IPS-18c (cell line): ENCODE data around the gene SLC25A42.
A peak's percentile ranks its signal among the peaks of the same experiment; 100 is the strongest.
"Not testable (repeated sequence)": the region's sequence is repeated elsewhere in the genome, so short reads cannot be mapped to it uniquely, and the experiment has no call there.

Experiments
- H3K4me3 ChIP-seq: 2 replicates; pipeline ENCODE4 v1.7.0; 2013; ENCODE audit warnings: low read depth, mild to moderate bottlenecking, low read length, moderate library complexity; ENCODE audit not compliant: insufficient read depth
- H3K9me3 ChIP-seq: one replicate; pipeline ENCODE4 v1.6.1; 2013; ENCODE audit warnings: mild to moderate bottlenecking, low read length, moderate library complexity; ENCODE audit not compliant: control insufficient read depth, insufficient read depth

SLC25A42 gene

DNA sequence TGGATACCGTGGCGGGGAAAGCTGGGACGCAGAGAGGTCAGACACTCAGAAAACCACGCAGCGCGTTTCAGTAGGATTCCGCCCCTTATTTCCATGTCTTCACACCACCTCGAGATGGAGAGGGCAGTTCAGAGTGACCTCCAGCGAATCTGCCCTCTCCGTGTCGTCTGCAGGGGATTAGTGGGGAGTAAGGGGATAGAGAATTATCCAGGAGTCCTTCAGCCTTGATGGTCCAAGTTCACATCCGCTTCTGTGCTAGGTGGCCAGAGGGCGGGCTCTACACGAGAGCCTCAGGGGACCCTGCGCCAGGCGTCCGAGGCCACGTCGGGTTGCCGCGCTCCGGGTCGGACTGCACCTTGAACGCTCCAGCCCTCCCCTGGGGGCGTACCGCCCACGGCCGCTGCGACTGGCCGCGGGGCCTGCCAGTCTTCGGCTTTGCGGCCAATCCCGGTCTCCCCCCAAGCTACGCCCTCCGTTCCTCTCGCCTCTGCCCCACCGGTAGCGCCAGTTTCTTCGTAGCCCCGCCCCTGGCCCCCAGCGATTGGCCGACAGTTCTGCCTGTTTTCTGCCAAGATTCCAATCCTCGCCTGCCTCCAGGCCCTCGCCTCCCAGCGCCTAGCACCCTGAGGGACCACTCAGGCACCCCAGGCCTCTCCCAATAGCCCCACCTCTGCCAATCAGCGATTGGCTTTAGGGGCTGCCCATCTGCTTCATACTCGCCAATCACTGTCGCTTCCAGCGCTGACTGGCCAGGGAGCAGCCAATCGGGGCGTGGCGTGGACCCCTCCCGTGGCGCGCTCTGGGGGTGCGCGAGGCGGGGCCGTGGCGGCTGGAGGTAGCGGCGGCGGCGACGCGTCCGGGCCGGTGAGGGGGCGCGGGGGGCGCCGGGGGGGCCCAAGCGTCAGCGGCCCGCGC is at the start of gene SLC25A42:
SLC25A42 (plus strand) TSS at position 812 of the 915 bp plus-strand sequence. CDS start 32,131 bp downstream, outside the sequence.
- Histone ChIP-seq H3K9me3 (no peaks in the 10 kb centered on the region), H3K4me3 (peak within 1 kb of the TSS; percentile 63)

DNA sequence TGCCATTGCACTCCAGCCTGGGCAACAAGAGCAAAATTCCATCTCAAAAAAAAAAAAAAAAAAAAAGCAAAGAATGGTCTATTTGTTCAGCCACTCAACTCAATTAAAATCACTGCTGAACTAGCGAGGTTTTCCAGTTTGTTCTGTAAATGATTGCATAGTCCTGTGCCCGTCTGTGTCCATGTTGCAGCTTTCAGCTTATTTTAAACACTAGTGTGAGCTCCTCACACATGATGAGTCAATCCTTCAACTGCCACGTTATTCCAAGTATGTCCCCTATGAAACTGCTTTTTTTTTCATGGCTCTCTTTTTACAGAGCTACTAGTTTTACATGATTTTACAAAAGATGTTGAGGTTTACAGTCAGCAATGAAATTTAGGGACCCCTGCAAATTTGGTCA is 42.7 kb upstream of the SLC25A42 start:
- H3K4me3 ChIP-seq, result no peak overlapping the region
- no peaks in the 10 kb centered on the region for H3K9me3 ChIP-seq

DNA sequence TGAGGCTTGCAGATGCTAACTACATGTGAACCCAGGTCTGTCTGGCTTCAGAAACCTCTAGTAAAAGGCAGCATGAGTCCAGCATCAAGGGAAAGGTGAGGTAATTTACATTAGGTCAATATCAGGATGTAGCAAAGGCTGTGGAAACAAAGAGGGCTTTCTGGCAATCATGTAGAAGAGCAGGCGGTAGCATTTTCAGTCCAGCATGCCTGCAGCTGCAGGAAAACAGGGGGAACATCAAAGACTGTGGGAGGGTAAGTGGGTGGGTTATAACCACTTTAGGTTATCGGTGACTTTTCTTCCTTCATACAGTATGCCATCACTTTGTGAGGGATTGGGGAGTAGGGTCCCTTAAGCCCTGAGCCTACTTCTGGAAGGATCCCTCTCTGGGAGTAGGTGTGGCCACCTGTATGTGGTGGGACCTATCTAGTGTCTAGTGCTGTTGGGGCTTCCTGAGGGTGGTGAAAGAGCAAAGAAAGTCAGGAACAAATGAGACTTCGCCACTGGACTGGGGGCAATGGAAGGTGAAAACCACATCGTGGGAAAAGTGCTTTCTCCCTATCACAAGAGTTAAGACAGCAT is 41.3 kb upstream of the SLC25A42 start:
- Histone ChIP-seq H3K4me3 (no peak overlapping the region), H3K9me3 (no peaks in the 10 kb centered on the region)

GRCh38 chr19:19023376-19023775 is 40.4 kb upstream of the SLC25A42 start:
- H3K4me3 ChIP-seq, H3K9me3 ChIP-seq: not testable (repeated sequence)

DNA sequence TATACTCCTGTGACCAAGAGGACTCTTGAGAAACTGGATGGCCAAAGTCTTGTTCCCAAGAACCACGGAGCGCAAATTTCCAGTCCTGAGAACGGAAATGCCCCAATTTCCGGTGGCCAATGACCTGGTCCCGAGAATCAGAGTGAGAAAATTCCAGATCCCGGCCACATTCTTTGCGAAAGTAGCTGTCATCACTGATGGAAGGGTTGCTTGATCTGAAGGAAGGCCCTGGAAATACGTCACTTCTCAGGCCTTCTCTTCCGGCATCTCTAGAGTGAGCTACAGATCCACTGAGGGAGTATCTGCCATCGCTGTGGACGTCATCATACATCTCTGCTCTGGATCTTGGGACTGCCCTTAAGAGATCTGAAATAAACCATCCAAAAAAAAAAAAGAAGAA is 37.9 kb upstream of the SLC25A42 start:
- no peak overlapping the region for H3K4me3 ChIP-seq
- H3K9me3 ChIP-seq, result no peaks in the 10 kb centered on the region

DNA sequence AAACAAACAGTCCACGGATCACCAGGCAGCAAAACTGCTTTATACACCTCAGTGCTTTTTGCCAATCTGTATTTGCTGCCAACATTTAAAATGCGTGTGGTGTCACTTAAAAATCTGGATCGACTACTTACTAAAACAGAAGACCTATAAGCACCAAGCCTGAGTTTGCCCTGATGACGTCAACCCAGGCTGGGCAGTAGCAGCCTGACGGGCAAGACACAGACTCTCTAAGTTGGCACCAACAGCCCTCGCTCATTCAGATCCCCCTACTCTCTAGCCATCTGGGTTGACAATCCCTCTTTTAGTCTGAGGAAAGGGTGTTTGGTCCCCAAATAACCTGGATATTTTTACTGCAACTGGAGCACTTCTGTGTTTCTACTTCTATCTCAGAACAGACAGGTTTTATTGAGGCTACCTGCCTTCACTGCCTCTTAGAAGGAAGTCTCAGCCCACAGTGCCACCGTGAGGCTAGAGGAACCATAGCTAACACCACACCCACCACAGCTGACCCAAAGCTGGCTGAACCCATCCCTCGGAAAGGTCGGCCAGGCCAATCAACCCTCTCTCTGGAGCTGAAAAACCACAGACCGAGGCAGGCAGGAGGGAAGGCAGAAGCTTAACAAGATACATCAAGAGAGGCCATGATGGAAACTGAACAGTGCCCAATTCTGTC is 37.4 kb upstream of the SLC25A42 start:
- no peaks in the 10 kb centered on the region for H3K9me3 ChIP-seq
- H3K4me3 ChIP-seq, result no peak overlapping the region

GRCh38 chr19:19027228-19027627 is 36.6 kb upstream of the SLC25A42 start:
- no peaks in the 10 kb centered on the region for H3K9me3 ChIP-seq
- no peak overlapping the region for H3K4me3 ChIP-seq

GRCh38 chr19:19028526-19028925 is 35.3 kb upstream of the SLC25A42 start:
- Histone ChIP-seq H3K9me3 (no peaks in the 10 kb centered on the region), H3K4me3 (no peak overlapping the region)

GRCh38 chr19:19031891-19032290 is 31.9 kb upstream of the SLC25A42 start:
- no peak overlapping the region for H3K4me3 ChIP-seq
- no peaks in the 10 kb centered on the region for H3K9me3 ChIP-seq

DNA sequence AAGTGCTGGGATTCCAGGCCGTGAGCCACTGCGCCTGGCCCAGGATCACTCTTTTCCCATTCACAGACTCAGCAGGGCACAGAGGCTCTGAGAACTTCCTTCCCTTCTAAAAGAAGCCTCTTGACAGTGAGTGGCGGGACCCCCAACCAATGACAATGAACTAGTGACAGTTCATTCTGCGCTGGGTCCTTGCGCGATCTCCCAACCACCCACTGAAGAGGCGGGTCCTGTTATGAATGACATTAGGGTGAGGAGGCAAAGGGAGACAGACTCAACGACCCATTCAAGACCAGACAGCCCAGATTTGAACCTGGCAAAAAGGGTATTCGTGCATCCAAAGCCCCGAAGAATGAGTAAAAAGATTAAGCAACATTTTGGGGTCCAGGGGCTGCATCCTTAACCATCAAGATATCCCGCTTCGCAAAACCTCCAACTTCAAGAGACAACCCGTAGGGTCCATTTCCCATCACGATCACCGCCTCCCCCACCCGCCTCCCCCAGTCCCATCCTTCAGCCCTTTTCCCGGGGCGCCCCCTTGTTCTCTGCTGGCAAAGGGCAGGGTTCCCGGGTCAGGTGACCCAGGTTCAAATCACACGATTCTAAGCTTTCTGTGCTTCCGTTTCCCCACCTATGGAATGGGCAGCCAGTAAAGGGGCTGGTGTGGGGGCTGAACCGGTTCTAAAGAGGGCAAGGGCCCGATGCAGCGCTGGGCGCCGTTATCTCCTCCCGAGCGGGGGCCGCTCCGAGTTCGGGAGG is 31.2 kb upstream of the SLC25A42 start:
- H3K4me3 ChIP-seq, result peak overlapping the region; percentile 99

DNA sequence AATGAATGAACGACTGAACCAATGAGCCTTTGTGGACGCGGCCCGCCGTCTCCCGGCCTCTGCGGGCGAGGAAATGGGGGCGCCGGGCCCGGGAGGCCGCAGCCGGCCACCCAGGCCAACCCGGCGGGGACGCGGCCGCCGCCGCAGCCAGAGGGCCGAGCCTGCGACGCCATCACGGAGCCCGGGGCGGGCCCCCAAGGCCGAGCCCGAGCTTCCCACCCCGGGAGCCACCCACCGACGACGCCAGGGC is 30.7 kb upstream of the SLC25A42 start:
- Histone ChIP-seq H3K9me3 (no peaks in the 10 kb centered on the region), H3K4me3 (peak overlapping the region; percentile 99)

More for the DNA sequence above, 31.2 kb upstream of the SLC25A42 start:
- no peaks in the 10 kb centered on the region for H3K9me3 ChIP-seq

DNA sequence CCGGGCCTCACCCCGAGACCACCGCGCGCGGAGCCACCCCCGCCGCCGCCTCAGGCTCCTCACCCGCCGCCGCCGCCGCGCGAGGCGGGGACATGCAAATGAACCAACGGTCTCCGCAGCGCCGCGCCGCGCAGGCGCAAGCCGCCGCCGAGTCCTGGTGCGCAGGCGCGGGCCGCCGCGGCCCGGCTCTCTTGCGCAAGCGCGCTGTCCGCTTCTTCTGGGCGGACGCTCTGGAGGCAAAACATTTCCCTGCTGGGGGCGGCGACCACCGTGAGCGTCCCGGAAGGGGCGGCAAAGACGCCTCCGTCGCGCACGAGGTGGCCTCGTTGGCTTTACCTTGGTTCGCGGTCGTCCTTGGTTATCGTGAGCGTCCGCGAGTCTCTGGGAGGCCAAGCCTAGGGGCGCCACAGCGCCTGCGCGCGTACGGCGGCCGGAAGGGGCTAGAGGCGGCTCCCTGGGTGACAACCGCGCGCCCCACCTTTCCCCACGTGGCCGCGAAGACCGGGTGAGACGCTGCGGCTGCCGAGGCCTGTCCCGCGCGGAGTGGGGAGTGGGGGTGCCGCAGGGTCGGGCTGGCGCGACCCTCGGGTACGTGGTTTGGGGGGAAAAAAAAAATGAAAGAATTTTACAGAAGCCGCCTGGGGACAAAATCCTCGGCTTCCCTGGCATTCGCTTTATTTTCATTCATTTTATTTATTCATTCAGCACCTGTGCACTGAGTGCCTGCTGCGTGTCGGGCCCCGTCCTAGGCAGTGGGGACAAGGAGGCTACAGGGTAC is 30.2 kb upstream of the SLC25A42 start, which contains the start of the genes ARMC6 and SUGP2:
ARMC6 (plus strand) TSS at position 178 of the 778 bp plus-strand sequence. CDS start 607 bp downstream, outside the sequence.
SUGP2 (minus strand) TSS at position 92 of the 778 bp plus-strand sequence. CDS start 2,446 bp downstream, outside the sequence.
- no peaks in the 10 kb centered on the region for H3K9me3 ChIP-seq
- peak within 1 kb of the TSS; percentile 99 for H3K4me3 ChIP-seq

- Histone ChIP-seq H3K9me3 (no peaks in the 10 kb centered on the region), H3K4me3 (peak overlapping the region; percentile 99)
Measured at GRCh38 chr19:19034204-19034624, 29.6 kb upstream of the SLC25A42 start.

GRCh38 chr19:19039901-19040300 is 23.9 kb upstream of the SLC25A42 start:
- no peak overlapping the region for H3K4me3 ChIP-seq
- no peaks in the 10 kb centered on the region for H3K9me3 ChIP-seq

GRCh38 chr19:19040417-19040816 is 23.4 kb upstream of the SLC25A42 start:
- Histone ChIP-seq H3K9me3 (no peaks in the 10 kb centered on the region), H3K4me3 (no peak overlapping the region)

DNA sequence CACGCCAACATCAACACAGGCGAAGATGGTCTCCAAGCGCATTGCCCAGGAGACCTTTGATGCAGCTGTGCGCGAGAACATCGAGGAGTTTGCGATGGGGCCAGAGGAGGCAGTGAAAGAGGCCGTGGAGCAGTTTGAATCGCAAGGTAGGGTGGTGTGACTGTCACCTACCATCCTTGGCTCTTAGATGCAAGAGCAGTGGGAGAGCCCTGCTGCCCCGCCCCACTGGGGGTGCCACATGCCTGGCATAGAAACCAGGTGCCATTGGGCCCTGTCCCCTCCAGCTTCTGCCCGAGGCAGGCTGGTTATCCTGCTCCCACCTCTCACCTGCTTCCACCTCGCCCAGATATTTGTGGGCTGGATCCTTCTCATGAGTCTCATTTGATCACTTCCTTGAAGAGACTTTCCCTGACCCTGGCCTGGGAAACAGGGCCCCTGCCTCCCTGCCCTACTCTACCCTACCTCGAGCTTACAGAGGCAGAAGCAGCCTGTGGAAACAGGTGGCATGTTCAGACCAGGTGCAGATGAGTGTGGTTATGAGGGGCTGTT is 21.0 kb upstream of the SLC25A42 start:
- H3K4me3 ChIP-seq, result no peak overlapping the region
- no peaks in the 10 kb centered on the region for H3K9me3 ChIP-seq
